PFSK-1 (cell line): ENCODE data around the gene GJA4.

Experiments
- POLR2AphosphoS5 ChIP-seq: IDR thresholded peaks from 2 replicates; pipeline ENCODE4 v1.6.1; 2012; ENCODE audit warnings: low read depth, mild to moderate bottlenecking, control low read depth, low read length, moderate library complexity
- TF ChIP-seq, protein P1 (sequence below), 2 experiments: IDR thresholded peaks; 2 replicates each; pipeline versions ENCODE4 v1.6.1 to v1.8.0; 2011 to 2012; ENCODE audit warnings: low read depth in 2 of 2, low read length in 2 of 2, control low read depth in 1 of 2, inconsistent platforms in 1 of 2, mild to moderate bottlenecking in 1 of 2, moderate library complexity in 1 of 2; ENCODE audit not compliant: insufficient read depth in 1 of 2

DNA sequence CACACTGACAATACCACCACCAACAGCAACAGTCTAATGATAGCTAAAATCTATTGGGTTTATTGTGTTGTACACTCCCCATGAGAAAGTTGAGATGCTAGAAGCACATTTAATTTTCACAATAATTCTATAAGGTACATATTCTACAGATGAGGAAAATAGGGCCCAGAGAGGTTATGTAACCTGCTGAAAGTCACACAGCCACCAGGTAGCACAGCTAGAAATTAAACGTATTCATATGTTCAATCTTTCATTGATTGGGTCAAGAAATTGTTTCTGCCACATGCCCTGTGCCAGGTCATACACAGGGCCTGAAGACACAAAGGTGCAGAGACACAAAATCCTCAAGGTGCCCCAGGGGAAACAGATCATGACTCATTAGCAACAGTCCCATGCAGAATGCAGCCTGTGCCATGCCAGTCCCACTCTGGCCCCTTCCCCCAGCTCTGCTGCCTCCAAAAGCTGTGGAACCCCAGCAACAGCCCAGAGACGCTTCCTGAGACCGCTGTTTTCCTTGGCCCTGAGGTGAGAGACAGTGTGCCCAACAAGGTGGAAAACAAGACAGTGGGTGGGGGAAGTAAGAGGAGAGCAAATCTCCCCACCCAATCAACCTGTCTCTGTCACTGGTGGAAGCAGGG lies 32.1 kb downstream of the GJA4 start:
- no peak for TF ChIP-seq POLR2AphosphoS5
- TF ChIP-seq, protein P1, sequence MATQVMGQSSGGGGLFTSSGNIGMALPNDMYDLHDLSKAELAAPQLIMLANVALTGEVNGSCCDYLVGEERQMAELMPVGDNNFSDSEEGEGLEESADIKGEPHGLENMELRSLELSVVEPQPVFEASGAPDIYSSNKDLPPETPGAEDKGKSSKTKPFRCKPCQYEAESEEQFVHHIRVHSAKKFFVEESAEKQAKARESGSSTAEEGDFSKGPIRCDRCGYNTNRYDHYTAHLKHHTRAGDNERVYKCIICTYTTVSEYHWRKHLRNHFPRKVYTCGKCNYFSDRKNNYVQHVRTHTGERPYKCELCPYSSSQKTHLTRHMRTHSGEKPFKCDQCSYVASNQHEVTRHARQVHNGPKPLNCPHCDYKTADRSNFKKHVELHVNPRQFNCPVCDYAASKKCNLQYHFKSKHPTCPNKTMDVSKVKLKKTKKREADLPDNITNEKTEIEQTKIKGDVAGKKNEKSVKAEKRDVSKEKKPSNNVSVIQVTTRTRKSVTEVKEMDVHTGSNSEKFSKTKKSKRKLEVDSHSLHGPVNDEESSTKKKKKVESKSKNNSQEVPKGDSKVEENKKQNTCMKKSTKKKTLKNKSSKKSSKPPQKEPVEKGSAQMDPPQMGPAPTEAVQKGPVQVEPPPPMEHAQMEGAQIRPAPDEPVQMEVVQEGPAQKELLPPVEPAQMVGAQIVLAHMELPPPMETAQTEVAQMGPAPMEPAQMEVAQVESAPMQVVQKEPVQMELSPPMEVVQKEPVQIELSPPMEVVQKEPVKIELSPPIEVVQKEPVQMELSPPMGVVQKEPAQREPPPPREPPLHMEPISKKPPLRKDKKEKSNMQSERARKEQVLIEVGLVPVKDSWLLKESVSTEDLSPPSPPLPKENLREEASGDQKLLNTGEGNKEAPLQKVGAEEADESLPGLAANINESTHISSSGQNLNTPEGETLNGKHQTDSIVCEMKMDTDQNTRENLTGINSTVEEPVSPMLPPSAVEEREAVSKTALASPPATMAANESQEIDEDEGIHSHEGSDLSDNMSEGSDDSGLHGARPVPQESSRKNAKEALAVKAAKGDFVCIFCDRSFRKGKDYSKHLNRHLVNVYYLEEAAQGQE (IDR thresholded peaks at IDR 0.05; ENCODE audit: insufficient read depth in 1 of 2, low read depth in 2 of 2, low read length in 2 of 2), result no peak
